GM12892 (cell line): ENCODE data around the gene CACNA1E.

Experiments
- POLR2A ChIP-seq: IDR thresholded peaks from 2 replicates; pipeline ENCODE4 v1.6.1; 2011; ENCODE audit warnings: low read depth, low read length, control low read depth
- POLR2AphosphoS5 ChIP-seq: IDR thresholded peaks from 2 replicates; pipeline ENCODE4 v1.6.1; 2011; ENCODE audit warnings: low read depth, low read length, control low read depth

- TF ChIP-seq POLR2AphosphoS5, result no peak
- TF ChIP-seq POLR2A, result no peak
Observed at GRCh38 chr1:181763736-181764135, 280.4 kb downstream of the CACNA1E start.
